HG02610 (cell line): ENCODE measurements around the gene EMP1.

Source experiments
- ATAC-seq: cut with Tn5 transposase; IDR thresholded peaks from one replicate; pipeline ENCODE4 v1.9.1; 2021; ENCODE audit warnings: mild to moderate bottlenecking, moderate library complexity; ENCODE audit not compliant: unreplicated experiment

EMP1 gene

GRCh38 chr12:13171921-13172859 lies 24.3 kb upstream of the EMP1 start:
- ATAC-seq = no peak

- ATAC-seq = peak; percentile 97
Observed at GRCh38 chr12:13173012-13173932, 23.3 kb upstream of the EMP1 start.

- ATAC-seq = no peak
Observed at GRCh38 chr12:13175499-13175898, 21.0 kb upstream of the EMP1 start.

GRCh38 chr12:13176256-13176655 lies 20.3 kb upstream of the EMP1 start:
- no peak for ATAC-seq

GRCh38 chr12:13177373-13177772 lies 19.2 kb upstream of the EMP1 start:
- ATAC-seq = no peak

GRCh38 chr12:13177906-13178305 lies 18.6 kb upstream of the EMP1 start:
- no peak for ATAC-seq

GRCh38 chr12:13178568-13179210 lies 17.8 kb upstream of the EMP1 start:
- no peak for ATAC-seq

- peak; percentile 60 for ATAC-seq
Observed at GRCh38 chr12:13179211-13180074, 17.1 kb upstream of the EMP1 start.

GRCh38 chr12:13181375-13182070 lies 15.0 kb upstream of the EMP1 start:
- no peak for ATAC-seq

GRCh38 chr12:13182881-13183280 lies 13.6 kb upstream of the EMP1 start:
- no peak for ATAC-seq

- no peak for ATAC-seq
Observed at GRCh38 chr12:13183620-13184019, 12.9 kb upstream of the EMP1 start.

GRCh38 chr12:13186302-13186701 lies 10.2 kb upstream of the EMP1 start:
- no peak for ATAC-seq

GRCh38 chr12:13187399-13187798 lies 9.1 kb upstream of the EMP1 start:
- ATAC-seq = no peak

- no peak for ATAC-seq
Observed at GRCh38 chr12:13189264-13189663, 7.3 kb upstream of the EMP1 start.

- ATAC-seq = no peak
Observed at GRCh38 chr12:13190275-13190674, 6.3 kb upstream of the EMP1 start.

- ATAC-seq = no peak
Observed at GRCh38 chr12:13192719-13193118, 3.8 kb upstream of the EMP1 start.

GRCh38 chr12:13193505-13194231 lies 2.9 kb upstream of the EMP1 start:
- ATAC-seq = no peak

GRCh38 chr12:13194401-13195110 lies 2.0 kb upstream of the EMP1 start:
- no peak for ATAC-seq
